Spleen (tissue), 7 donors: ENCODE results near the gene GRIK5.

ENCODE experiments used
- CTCF ChIP-seq, 11 experiments: fragments of 200-600 bp in 7 of 11; fragments of 450-650 bp in 4 of 11; sonication (generic) in 4 of 11; IDR thresholded peaks in 8 of 11; conservative IDR thresholded peaks in 3 of 11; 1 replicate in 7 of 11; 2 replicates in 4 of 11; pipeline versions ENCODE4 v1.4.0 to v1.8.0; 2016 to 2021; ENCODE audit warnings: antibody characterized with exemption in 11 of 11, inconsistent platforms in 4 of 11, mild to moderate bottlenecking in 1 of 11
- POLR2AphosphoS5 ChIP-seq, 3 donors: sonication (generic); formaldehyde crosslinking; IDR thresholded peaks; one replicate each; pipeline ENCODE4 v1.5.1; 2017; ENCODE audit warnings: antibody characterized with exemption in 3 of 3
- donor health status: DM: no; HTN: no; CAD: no; lungs with moderate emphysema.
- donor health status: DM: no; HTN: no; CAD: no.
- donor health status: DM: no; HTN: no; CAD: no.

GRCh38 chr19:41974652-41975051 lies 95.4 kb downstream of the GRIK5 start:
- no peak for TF ChIP-seq CTCF (IDR thresholded peaks at IDR 0.05 in 8 of 11, conservative IDR thresholded peaks at IDR 0.05 in 3 of 11)
- TF ChIP-seq POLR2AphosphoS5 (IDR thresholded peaks at IDR 0.05) = no peak
